H1 (cell line): ENCODE measurements around the gene DENND2C. TPM values are rescaled to one million over a fixed set of nuclear protein-coding genes. Genes with fewer than 3 reads are reported as not detected.

Source experiments
- BCL11A ChIP-seq, 2 experiments: IDR thresholded peaks; one replicate each; pipeline ENCODE4 v1.6.1; 2011; ENCODE audit warnings: low read depth in 2 of 2, low read length in 2 of 2, mild to moderate bottlenecking in 2 of 2
- BRCA1 ChIP-seq: IDR thresholded peaks from 2 replicates; pipeline ENCODE4 v1.6.1; 2012; ENCODE audit warnings: low read depth, low read length, improper control_type of control experiment
- GABPA ChIP-seq: IDR thresholded peaks from 2 replicates; pipeline ENCODE4 v1.6.1; 2011; ENCODE audit warnings: mild to moderate bottlenecking, low read length, moderate library complexity, borderline replicate concordance; ENCODE audit not compliant: insufficient read depth
- MAFK ChIP-seq: IDR thresholded peaks from 2 replicates; pipeline ENCODE4 v1.6.1; 2012; ENCODE audit warnings: low read depth, mild to moderate bottlenecking, improper control_type of control experiment, low read length
- NRF1 ChIP-seq: IDR thresholded peaks from 2 replicates; pipeline ENCODE4 v1.6.1; 2011; ENCODE audit warnings: mild to moderate bottlenecking, low read depth, low read length, improper control_type of control experiment
- RAD21 ChIP-seq, 2 experiments: IDR thresholded peaks in 1 of 2; conservative IDR thresholded peaks in 1 of 2; 2 replicates each; pipeline ENCODE4 v1.6.1; 2011; ENCODE audit warnings: low read depth in 2 of 2, low read length in 2 of 2, improper control_type of control experiment in 1 of 2, inconsistent platforms in 1 of 2, mild to moderate bottlenecking in 1 of 2, moderate library complexity in 1 of 2
- RBBP5 ChIP-seq: IDR thresholded peaks from 2 replicates; pipeline ENCODE4 v1.7.1; 2012; ENCODE audit warnings: low read depth, mild to moderate bottlenecking, inconsistent platforms, low read length, moderate library complexity, borderline replicate concordance
- SIX5 ChIP-seq: IDR thresholded peaks from 2 replicates; pipeline ENCODE4 v1.6.1; 2011; ENCODE audit warnings: mild to moderate bottlenecking, low read depth, low read length
- SRF ChIP-seq: IDR thresholded peaks from 2 replicates; pipeline ENCODE4 v1.6.1; 2011; ENCODE audit warnings: mild to moderate bottlenecking, low read depth, low read length, moderate library complexity
- SUZ12 ChIP-seq: fragments of 200-600 bp; sonication (generic); IDR thresholded peaks from 2 replicates; pipeline ENCODE4 v1.6.1; 2012; ENCODE audit warnings: mild to moderate bottlenecking, inconsistent platforms, low read length, moderate library complexity, mixed read lengths
- TCF12 ChIP-seq: IDR thresholded peaks from 2 replicates; pipeline ENCODE4 v1.6.1; 2011; ENCODE audit warnings: low read depth, mild to moderate bottlenecking, low read length
- polyA plus RNA-seq, 7 experiments: library from polyadenylated mRNA; depleted of rRNA in 3 of 7; stranded (reverse) in 5 of 7; unstranded in 2 of 7; fragments of >200 nt in 5 of 7; fragments of 200-250 nt in 2 of 7; gene quantifications; 1 replicate in 5 of 7; 2 replicates in 1 of 7; 4 replicates in 1 of 7; pipeline versions ENCODE4 v1.2.1 to v1.2.3, GENCODE V29; 2011 to 2013; ENCODE audit warnings: missing spikeins in 2 of 7, mixed read lengths in 2 of 7
- total RNA-seq: library from RNA; stranded (reverse); fragmentation: NEBNext Ultra II Directional; extraction: Animal tissue kit (Norgen Biotek cat#: 25700); gene quantifications from 2 replicates; pipeline ENCODE4 v1.2.1, GENCODE V29; 2021
- TF ChIP-seq, protein P1 (sequence below): fragments of 300-600 bp; sonication (generic); IDR thresholded peaks from 2 replicates; pipeline ENCODE4 v1.7.1; 2012; ENCODE audit warnings: low read length, moderate library complexity, mild to moderate bottlenecking, inconsistent platforms; ENCODE audit not compliant: insufficient replicate concordance

Gene DENND2C
- total and polyA plus RNA-seq, 2 of the 8 experiments (the other 6 are each of a cell fraction or from before 2014, with no cell fraction given): 1.8 to 5.5 TPM

- TF ChIP-seq, protein P1, sequence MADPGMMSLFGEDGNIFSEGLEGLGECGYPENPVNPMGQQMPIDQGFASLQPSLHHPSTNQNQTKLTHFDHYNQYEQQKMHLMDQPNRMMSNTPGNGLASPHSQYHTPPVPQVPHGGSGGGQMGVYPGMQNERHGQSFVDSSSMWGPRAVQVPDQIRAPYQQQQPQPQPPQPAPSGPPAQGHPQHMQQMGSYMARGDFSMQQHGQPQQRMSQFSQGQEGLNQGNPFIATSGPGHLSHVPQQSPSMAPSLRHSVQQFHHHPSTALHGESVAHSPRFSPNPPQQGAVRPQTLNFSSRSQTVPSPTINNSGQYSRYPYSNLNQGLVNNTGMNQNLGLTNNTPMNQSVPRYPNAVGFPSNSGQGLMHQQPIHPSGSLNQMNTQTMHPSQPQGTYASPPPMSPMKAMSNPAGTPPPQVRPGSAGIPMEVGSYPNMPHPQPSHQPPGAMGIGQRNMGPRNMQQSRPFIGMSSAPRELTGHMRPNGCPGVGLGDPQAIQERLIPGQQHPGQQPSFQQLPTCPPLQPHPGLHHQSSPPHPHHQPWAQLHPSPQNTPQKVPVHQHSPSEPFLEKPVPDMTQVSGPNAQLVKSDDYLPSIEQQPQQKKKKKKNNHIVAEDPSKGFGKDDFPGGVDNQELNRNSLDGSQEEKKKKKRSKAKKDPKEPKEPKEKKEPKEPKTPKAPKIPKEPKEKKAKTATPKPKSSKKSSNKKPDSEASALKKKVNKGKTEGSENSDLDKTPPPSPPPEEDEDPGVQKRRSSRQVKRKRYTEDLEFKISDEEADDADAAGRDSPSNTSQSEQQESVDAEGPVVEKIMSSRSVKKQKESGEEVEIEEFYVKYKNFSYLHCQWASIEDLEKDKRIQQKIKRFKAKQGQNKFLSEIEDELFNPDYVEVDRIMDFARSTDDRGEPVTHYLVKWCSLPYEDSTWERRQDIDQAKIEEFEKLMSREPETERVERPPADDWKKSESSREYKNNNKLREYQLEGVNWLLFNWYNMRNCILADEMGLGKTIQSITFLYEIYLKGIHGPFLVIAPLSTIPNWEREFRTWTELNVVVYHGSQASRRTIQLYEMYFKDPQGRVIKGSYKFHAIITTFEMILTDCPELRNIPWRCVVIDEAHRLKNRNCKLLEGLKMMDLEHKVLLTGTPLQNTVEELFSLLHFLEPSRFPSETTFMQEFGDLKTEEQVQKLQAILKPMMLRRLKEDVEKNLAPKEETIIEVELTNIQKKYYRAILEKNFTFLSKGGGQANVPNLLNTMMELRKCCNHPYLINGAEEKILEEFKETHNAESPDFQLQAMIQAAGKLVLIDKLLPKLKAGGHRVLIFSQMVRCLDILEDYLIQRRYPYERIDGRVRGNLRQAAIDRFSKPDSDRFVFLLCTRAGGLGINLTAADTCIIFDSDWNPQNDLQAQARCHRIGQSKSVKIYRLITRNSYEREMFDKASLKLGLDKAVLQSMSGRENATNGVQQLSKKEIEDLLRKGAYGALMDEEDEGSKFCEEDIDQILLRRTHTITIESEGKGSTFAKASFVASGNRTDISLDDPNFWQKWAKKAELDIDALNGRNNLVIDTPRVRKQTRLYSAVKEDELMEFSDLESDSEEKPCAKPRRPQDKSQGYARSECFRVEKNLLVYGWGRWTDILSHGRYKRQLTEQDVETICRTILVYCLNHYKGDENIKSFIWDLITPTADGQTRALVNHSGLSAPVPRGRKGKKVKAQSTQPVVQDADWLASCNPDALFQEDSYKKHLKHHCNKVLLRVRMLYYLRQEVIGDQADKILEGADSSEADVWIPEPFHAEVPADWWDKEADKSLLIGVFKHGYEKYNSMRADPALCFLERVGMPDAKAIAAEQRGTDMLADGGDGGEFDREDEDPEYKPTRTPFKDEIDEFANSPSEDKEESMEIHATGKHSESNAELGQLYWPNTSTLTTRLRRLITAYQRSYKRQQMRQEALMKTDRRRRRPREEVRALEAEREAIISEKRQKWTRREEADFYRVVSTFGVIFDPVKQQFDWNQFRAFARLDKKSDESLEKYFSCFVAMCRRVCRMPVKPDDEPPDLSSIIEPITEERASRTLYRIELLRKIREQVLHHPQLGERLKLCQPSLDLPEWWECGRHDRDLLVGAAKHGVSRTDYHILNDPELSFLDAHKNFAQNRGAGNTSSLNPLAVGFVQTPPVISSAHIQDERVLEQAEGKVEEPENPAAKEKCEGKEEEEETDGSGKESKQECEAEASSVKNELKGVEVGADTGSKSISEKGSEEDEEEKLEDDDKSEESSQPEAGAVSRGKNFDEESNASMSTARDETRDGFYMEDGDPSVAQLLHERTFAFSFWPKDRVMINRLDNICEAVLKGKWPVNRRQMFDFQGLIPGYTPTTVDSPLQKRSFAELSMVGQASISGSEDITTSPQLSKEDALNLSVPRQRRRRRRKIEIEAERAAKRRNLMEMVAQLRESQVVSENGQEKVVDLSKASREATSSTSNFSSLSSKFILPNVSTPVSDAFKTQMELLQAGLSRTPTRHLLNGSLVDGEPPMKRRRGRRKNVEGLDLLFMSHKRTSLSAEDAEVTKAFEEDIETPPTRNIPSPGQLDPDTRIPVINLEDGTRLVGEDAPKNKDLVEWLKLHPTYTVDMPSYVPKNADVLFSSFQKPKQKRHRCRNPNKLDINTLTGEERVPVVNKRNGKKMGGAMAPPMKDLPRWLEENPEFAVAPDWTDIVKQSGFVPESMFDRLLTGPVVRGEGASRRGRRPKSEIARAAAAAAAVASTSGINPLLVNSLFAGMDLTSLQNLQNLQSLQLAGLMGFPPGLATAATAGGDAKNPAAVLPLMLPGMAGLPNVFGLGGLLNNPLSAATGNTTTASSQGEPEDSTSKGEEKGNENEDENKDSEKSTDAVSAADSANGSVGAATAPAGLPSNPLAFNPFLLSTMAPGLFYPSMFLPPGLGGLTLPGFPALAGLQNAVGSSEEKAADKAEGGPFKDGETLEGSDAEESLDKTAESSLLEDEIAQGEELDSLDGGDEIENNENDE: no peak
- TF ChIP-seq MAFK (no peak), BCL11A (IDR thresholded peaks at IDR 0.05; ENCODE audit: low read depth in 2 of 2, low read length in 2 of 2) (no peak), RBBP5 (no peak), TCF12 (no peak), GABPA (no peak), NRF1 (no peak), BRCA1 (no peak), RAD21 (IDR thresholded peaks at IDR 0.05 in 1 of 2, conservative IDR thresholded peaks at IDR 0.05 in 1 of 2; ENCODE audit: low read depth in 2 of 2, low read length in 2 of 2) (no peak), SIX5 (no peak), SRF (no peak), SUZ12 (no peak)
Measured at GRCh38 chr1:114540272-114540671, 129.6 kb downstream of the DENND2C start (continued).
